Body of pancreas (tissue), 4 donors: ENCODE data around the gene PRR15L.
A peak's percentile ranks its signal among the peaks of the same experiment; 100 is the strongest.

Experiments
- CTCF ChIP-seq, 7 experiments: fragments of 450-650 bp in 4 of 7; fragments of 200-600 bp in 3 of 7; sonication (generic) in 3 of 7; IDR thresholded peaks; one replicate each; pipeline ENCODE4 v1.5.1; 2016 to 2019; ENCODE audit warnings: antibody characterized with exemption in 7 of 7
- POLR2A ChIP-seq, 3 donors: fragments of 450-650 bp; IDR thresholded peaks; one replicate each; pipeline ENCODE4 v1.6.1; 2016; ENCODE audit warnings: antibody characterized with exemption in 3 of 3, mild to moderate bottlenecking in 2 of 3

DNA sequence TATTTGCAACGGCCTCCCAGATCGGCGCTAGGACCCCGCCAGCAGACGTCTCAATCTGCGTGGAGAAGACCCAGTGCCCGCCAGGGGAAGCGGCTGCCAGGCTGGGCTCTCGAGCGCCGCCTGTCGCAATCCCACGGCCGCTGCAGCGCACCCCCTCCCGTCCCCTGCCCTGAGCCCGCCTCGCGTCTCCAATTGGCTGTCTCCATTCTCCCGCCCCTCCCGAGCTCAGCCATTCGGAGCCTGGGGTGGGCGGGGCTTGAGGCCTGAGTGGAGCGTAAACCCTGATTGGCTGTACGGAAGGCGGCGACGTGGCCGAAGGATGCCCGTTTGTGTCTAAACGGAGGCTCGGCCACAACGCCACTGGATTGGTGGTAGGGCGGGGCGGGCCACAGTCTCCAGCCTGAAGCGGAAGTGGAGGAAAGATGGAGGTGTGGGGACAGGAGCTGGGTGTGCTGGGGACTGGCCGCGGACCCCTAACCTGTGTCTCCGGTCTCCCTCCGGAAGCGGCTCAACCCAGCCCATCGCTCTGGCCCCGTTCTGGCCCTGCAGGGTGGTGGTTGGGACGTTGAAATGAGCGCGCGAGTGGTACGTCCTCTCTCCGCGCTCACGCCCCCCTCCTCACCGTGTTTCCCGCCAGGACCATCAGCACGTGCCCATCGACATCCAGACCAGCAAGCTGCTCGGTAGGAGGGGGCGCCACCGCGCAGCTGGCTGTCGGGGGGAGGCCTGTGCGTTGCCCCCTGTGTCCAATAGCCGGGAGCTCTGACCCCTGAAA, 13.2 kb upstream of the PRR15L start, which contains the start of gene CDK5RAP3:
- TF ChIP-seq CTCF (IDR thresholded peaks at IDR 0.05) (peak; percentile 91 to 100 (median 99)), POLR2A (IDR thresholded peaks at IDR 0.05) (peak; percentile 79 to 92 (median 89))
